Right lobe of liver (tissue), 6 donors: ENCODE results near the gene BRICD5. TPM values are rescaled to one million over a fixed set of nuclear protein-coding genes. Genes with fewer than 3 reads are reported as not detected.

Source experiments
- ATAC-seq, 4 donors: fragments of 200-7000 bp; cut with Tn5 transposase; one replicate each; pipeline ENCODE4 v1.9.1; 2020; ENCODE audit warnings: mild to moderate bottlenecking in 4 of 4, moderate library complexity in 4 of 4
- DNase-seq, 3 donors: peaks; one replicate each; pipeline ENCODE4 v3.0.0-alpha.2; 2020
- H3K27ac ChIP-seq, 3 donors: fragments of 200-600 bp; one replicate each; pipeline ENCODE4 v1.8.0; 2022
- H3K27me3 ChIP-seq, 2 donors: fragments of 200-600 bp; one replicate each; pipeline ENCODE4 v1.8.0; 2022
- H3K36me3 ChIP-seq, 4 donors: fragments of 200-600 bp; sonication (generic) in 1 of 4; one replicate each; pipeline versions ENCODE4 v1.5.1 to v1.8.0; 2017 to 2022; ENCODE audit warnings: control low read depth in 1 of 4
- H3K4me1 ChIP-seq, 4 donors: fragments of 200-600 bp; sonication (generic) in 1 of 4; one replicate each; pipeline versions ENCODE4 v1.5.1 to v1.8.0; 2017 to 2022; ENCODE audit warnings: control low read depth in 1 of 4
- H3K4me3 ChIP-seq, 3 donors: fragments of 200-600 bp; one replicate each; pipeline ENCODE4 v1.8.0; 2022
- H3K9me3 ChIP-seq, 4 donors: fragments of 200-600 bp; sonication (generic) in 1 of 4; one replicate each; pipeline versions ENCODE4 v1.5.1 to v1.8.0; 2017 to 2022; ENCODE audit warnings: control low read depth in 1 of 4
- POLR2A ChIP-seq: fragments of 450-650 bp; IDR thresholded peaks from one replicate; pipeline ENCODE4 v1.6.1; 2017; ENCODE audit warnings: antibody characterized with exemption, mild to moderate bottlenecking
- WGBS: methylation state at CpG from one replicate; pipeline ENCODE4 v1.1.6; 2018; ENCODE audit warnings: low coverage, low lambda C conversion rate; ENCODE audit not compliant: insufficient coverage; ENCODE audit errors: missing lambda C conversion rate; 5-methylcytosine and 5-hydroxymethylcytosine counted together
- intact Hi-C, 2 donors: fragments of 100-400 bp; cut with DNase I; formaldehyde crosslinking; loops; one replicate each; pipeline versions ENCODE4 v1.11.2 to v1.14.1; 2022
- total RNA-seq, 6 experiments: library from RNA; depleted of rRNA in 2 of 6; stranded (reverse); fragments of >200 nt in 2 of 6; fragmentation: NEBNext Ultra II Directional in 3 of 6; extraction: Animal tissue kit (Norgen Biotek cat#: 25700) in 3 of 6; gene quantifications; one replicate each; pipeline versions ENCODE4 v1.1.0 to v1.2.4, GENCODE V29; 2016 to 2023
- TF ChIP-seq, protein P1 (sequence below), 4 donors: fragments of 200-600 bp in 3 of 4; fragments of 450-650 bp in 1 of 4; IDR thresholded peaks; one replicate each; pipeline versions ENCODE4 v1.5.1 to v1.8.0; 2016 to 2022; ENCODE audit warnings: antibody characterized with exemption in 4 of 4, mild to moderate bottlenecking in 2 of 4
- donor health status: DM: no; HTN: yes; CAD: no.
- donor health status: DM: no; HTN: no; CAD: no.
- donor health status: DM: no; HTN: no; CAD: no.
- donor health status: DM: no; HTN: yes; CAD: no.
- donor health status: DM: no; HTN: yes; CAD: no.

The BRICD5 gene
- total RNA-seq, 6 experiments from 2014 or later, result 0.74 to 3.7 (median 2.0) TPM

GRCh38 chr16:2173916-2174315, 36.7 kb downstream of the BRICD5 start:
- Histone ChIP-seq H3K27me3 (no peaks in the 10 kb centered on the region), H3K36me3 (peaks cover 0 to 51% (median 17%) of the 10 kb centered on the region in 4 donors), H3K4me1 (no peaks in the 10 kb centered on the region), H3K4me3 (no peak overlapping the region), H3K9me3 (no peaks in the 10 kb centered on the region), H3K27ac (no peak overlapping the region)
- no CpG with 5 or more reads among the region's 4 CpGs for WGBS
- intact Hi-C loops, result no loop called here
- ATAC-seq (no peak), DNase-seq (no peak)
- TF ChIP-seq, protein P1, sequence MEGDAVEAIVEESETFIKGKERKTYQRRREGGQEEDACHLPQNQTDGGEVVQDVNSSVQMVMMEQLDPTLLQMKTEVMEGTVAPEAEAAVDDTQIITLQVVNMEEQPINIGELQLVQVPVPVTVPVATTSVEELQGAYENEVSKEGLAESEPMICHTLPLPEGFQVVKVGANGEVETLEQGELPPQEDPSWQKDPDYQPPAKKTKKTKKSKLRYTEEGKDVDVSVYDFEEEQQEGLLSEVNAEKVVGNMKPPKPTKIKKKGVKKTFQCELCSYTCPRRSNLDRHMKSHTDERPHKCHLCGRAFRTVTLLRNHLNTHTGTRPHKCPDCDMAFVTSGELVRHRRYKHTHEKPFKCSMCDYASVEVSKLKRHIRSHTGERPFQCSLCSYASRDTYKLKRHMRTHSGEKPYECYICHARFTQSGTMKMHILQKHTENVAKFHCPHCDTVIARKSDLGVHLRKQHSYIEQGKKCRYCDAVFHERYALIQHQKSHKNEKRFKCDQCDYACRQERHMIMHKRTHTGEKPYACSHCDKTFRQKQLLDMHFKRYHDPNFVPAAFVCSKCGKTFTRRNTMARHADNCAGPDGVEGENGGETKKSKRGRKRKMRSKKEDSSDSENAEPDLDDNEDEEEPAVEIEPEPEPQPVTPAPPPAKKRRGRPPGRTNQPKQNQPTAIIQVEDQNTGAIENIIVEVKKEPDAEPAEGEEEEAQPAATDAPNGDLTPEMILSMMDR (IDR thresholded peaks at IDR 0.05), result no peak

- DNase-seq (no peak), ATAC-seq (no peak)
- intact Hi-C loops, result no loop called here
- Histone ChIP-seq H3K36me3 (peaks cover 0 to 51% (median 17%) of the 10 kb centered on the region in 4 donors), H3K4me1 (no peaks in the 10 kb centered on the region), H3K27ac (no peak overlapping the region), H3K9me3 (no peaks in the 10 kb centered on the region), H3K4me3 (no peak overlapping the region), H3K27me3 (no peaks in the 10 kb centered on the region)
- TF ChIP-seq, protein P1 (IDR thresholded peaks at IDR 0.05), result no peak
- TF ChIP-seq POLR2A, result no peak
- WGBS, result 100% methylated on average over 2 of the region's 14 CpGs
These were observed 37.3 kb downstream of the BRICD5 start for GRCh38 chr16:2173366-2173765.

- Histone ChIP-seq H3K36me3 (peaks cover 0 to 51% (median 20%) of the 10 kb centered on the region in 4 donors), H3K4me3 (no peak overlapping the region), H3K4me1 (no peaks in the 10 kb centered on the region), H3K27ac (no peak overlapping the region), H3K27me3 (no peaks in the 10 kb centered on the region), H3K9me3 (no peaks in the 10 kb centered on the region)
- DNase-seq, result no peak
- no peak for ATAC-seq
- 95% methylated on average over 17 of the region's 29 CpGs for WGBS
- intact Hi-C loops, result no loop called here
- TF ChIP-seq, protein P1 (IDR thresholded peaks at IDR 0.05), result no peak
- TF ChIP-seq POLR2A, result no peak
These were observed 37.9 kb downstream of the BRICD5 start for GRCh38 chr16:2172688-2173335.

DNA sequence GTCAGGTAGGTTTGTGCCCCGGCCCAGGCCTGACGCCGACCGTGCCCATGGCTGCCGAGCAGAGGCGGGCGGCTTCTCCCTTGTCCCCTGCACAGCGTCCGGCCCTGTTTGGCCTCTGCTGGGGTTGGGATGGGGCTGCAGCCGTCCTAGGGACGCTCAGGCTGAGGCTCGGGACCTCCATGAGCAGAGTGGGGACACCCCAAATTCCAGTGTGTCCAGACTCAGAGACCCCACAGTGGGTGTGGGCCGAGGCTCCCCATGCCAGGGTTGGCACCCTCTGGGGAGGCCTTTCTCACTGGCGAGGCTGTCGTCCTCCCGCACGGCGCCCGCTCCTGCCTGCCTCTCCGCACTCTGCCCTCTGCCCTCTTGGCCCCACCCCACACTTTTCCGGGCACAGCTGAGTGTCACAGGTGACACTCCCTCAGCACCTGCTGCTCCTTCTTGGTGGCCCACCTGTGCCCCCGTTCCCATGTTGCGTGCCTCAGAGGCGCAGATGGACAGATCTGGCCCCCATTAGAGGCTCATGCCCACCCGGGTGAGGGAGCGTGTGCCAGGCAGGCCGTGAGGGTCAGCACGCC, 39.0 kb downstream of the BRICD5 start:
- Histone ChIP-seq H3K27ac (no peak overlapping the region), H3K4me1 (peaks cover 0 to 8% (median 3%) of the 10 kb centered on the region in 4 donors), H3K27me3 (no peaks in the 10 kb centered on the region), H3K4me3 (no peak overlapping the region), H3K9me3 (no peaks in the 10 kb centered on the region), H3K36me3 (peaks cover 0 to 50% (median 21%) of the 10 kb centered on the region in 4 donors)
- intact Hi-C loops, result no loop called here
- ATAC-seq (no peak), DNase-seq (no peak)
- WGBS, result 53% methylated on average over 2 of the region's 28 CpGs
- TF ChIP-seq POLR2A, result no peak
- TF ChIP-seq, protein P1 (IDR thresholded peaks at IDR 0.05), result no peak
